ENCODE results near the gene RASAL2. TPM values are rescaled to one million over a fixed set of nuclear protein-coding genes. Genes with fewer than 3 reads are reported as not detected.
A peak's percentile ranks its signal among the peaks of the same experiment; 100 is the strongest.

The RASAL2 gene
- not detected for total RNA-seq

DNA sequence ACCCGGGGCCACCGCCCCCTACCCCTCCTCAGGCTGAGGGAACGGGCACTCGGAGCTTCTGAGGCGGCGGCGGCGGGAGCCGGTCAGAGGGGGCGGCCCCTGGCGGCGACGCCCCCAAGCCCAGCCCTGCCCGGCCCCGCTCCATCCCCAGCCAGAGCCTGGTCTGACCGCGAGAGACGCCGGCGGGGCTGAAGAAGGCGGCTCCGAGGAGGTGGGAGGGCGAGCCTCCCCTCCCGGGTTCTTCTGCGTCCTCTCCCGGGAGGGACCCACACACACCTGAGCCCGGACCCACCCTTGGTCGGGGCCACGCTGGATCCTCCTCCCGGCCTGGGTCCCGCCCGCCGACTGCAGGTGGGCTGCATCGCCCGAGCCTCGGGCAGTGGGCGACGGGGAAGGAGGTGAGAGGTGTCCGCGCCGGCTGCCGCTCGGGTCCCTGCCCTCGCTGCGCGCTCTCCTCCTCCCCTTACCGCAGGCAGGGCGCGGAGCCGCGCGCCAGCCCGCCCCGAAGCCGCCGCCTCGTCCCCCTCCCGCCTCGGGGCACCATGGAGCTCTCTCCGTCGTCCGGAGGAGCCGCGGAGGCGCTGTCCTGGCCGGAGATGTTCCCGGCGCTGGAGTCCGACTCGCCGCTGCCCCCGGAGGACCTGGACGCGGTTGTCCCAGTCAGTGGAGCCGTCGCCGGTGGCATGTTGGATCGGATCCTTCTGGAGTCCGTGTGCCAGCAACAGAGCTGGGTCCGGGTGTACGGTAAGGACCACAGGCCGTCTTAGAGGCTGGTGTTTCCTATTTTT, at the start of gene RASAL2:
Gene RASAL2 (plus strand): TSS at position 154 of the 788 bp plus-strand sequence. CDS start 389 bp downstream, at position 543.
- Mint-ChIP-seq H3K27ac (no peak within 1 kb of the TSS), H3K9me3 (peaks cover 4 to 5% of the 10 kb centered on the region in 2 donors), H3K36me3 (peaks cover 12 to 36% of the 10 kb centered on the region in 2 donors)
- ATAC-seq (peak; percentile 18 to 61), DNase-seq (ENCODE audit: low spot score in 2 of 2) (peak in 1 of 2 donors; percentile 4)

DNA sequence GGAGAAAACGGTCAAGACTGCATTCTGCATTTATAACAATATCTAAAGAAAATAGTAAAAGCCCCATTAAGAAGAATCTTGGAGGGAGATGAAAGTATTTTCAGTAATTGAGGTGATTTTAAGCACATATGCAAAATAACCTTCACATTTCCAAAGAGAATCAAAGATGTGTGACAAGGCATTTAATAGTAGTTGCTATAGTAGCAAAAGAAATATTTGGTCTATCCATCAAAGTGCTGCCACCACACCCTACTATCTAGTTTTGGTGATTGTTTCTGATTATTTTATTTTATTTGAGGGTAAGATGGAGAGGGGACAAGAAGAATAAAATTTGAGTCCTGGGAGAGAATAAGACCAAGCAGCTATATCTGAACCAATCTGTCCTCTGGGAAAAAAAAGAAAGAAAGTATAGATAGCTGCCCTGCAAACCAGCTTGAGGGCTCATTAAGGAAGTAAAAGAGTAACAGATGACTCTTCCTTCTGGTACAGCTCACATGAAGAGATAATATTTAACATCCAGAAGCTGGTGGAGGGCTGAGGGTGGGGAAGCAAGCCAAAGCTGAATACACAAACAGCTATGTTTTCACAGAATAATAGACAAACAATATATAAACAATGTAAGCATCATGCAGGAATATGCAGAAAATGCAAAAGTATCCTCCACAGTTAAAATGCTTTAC, 47.2 kb upstream of the RASAL2 start:
- DNase-seq (ENCODE audit: low spot score in 2 of 2) (no peak), ATAC-seq (no peak)
- Mint-ChIP-seq H3K9me3 (peaks cover under 1 to 4% of the 10 kb centered on the region in 2 donors), H3K36me3 (no peaks in the 10 kb centered on the region), H3K27ac (no peak overlapping the region)

DNA sequence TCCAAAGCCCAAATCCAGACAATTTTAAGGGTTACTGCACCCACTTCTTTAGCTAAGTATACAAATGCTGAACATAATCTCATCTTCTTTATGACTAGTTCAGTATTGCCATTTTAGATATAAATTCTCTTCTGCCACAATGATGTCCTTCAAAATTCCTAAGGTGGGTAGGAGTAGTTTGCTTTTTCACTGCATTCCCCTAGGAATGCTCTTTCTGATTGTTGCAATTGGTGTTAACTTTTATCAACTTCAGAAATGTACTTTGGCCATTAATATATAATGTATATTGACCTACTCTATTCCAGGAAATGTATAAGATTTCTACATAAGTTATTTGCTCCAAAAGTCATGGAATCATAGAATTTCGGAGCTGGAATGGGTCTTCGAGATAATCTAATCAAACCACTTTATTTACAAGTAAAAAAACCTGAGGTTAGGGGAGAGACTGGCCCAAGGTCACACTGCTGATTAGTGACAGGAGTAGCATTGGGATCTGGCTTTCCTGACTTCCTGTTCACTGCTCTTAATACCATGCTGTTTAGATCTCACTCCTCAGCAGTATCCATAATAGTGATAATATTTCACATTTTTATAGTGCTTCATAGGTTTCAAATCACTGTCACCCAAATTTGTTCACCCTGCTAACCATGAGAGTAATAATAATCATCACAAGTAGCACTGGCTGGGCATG, 46.4 kb upstream of the RASAL2 start:
- DNase-seq (ENCODE audit: low spot score in 2 of 2) (no peak), ATAC-seq (no peak)
- H3K27ac Mint-ChIP-seq: no peak overlapping the region
- peaks cover 0 to 4% of the 10 kb centered on the region in 2 donors for H3K9me3 Mint-ChIP-seq
- no peaks in the 10 kb centered on the region for H3K36me3 Mint-ChIP-seq

DNA sequence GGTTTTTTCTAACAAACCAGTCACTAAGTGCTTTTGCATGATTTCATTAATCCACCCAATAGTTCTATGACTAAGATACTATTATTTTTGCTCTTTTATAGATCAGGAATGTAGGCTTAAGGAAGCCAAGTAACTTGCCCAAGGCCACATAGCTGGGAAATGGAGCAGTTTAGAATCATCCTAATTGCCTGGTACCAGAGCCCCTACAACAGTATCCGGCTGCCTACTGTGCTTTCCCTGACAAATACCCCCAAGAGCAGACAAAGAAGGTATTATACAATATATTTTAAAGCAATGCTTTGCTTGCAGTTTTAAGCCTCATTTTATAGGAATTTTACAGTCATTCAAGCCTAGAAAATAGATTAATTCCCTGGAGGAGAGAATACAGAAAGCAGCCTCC, 45.5 kb upstream of the RASAL2 start:
- ATAC-seq: no peak
- Mint-ChIP-seq H3K27ac (no peak overlapping the region), H3K9me3 (peaks cover 0 to 4% of the 10 kb centered on the region in 2 donors), H3K36me3 (no peaks in the 10 kb centered on the region)
- DNase-seq (ENCODE audit: low spot score in 2 of 2): no peak

DNA sequence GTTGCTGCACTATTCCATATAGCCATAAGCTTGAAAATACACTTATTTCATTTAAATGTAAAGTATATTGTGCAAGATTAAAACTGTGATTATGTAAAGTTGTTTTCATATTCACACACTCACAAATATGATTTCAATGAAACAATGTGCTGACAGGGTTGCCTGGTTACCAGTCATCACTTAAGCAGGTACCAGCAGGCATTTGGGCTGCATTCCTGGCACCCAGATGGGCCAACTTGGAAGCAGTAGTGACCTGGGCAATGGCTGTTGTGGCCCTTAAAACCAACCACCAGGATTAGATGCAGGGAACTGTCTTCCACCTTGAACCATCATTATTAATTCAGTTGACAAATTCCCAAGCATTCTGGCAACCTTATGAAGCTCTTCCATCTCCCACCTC, 45.0 kb upstream of the RASAL2 start:
- Mint-ChIP-seq H3K9me3 (peaks cover 0 to 4% of the 10 kb centered on the region in 2 donors), H3K36me3 (no peaks in the 10 kb centered on the region), H3K27ac (no peak overlapping the region)
- no peak for DNase-seq (ENCODE audit: low spot score in 2 of 2)
- no peak for ATAC-seq

DNA sequence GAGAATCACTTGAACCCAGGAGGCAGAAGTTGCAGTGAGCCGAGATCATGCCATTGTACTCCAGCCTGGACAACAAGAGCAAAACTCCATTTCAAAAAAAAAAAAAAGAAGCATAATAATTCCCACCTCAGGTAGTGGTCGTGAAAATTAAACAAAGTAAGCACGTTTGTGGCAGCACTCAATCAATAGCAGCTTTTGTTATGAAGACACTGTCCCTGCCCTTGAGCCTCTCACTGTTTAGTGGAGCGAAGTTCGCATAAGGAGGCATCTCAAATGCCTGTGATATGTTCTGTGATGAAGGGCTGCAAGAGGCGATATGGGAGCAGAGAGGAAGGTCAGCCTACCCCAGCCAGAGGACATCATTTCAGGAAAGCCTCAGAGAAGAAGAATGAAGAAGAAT, 43.8 kb upstream of the RASAL2 start:
- DNase-seq (ENCODE audit: low spot score in 2 of 2) (no peak), ATAC-seq (no peak)
- Mint-ChIP-seq H3K27ac (no peak overlapping the region), H3K9me3 (peaks cover 5 to 9% of the 10 kb centered on the region in 2 donors), H3K36me3 (no peaks in the 10 kb centered on the region)

DNA sequence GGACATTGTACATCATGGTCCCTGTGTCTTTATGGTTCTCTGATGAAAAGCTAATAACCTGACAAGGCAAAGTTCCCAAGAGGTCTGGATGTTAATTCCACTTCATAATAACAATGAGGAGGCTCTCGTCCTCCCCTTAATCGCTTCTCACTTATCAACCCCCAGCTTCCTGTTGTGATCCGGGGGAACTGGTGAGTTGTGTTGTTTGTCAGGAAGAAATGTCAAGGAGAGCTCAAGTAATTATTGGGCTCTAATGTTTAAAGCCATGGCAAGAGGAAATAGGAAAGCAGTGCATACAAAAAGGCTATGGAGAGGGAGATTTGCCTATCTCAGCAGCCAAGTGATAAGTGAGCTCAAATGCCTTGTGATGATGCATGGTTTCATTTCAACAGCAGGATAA, 42.8 kb upstream of the RASAL2 start:
- DNase-seq (ENCODE audit: low spot score in 2 of 2) (no peak), ATAC-seq (no peak)
- Mint-ChIP-seq H3K36me3 (no peaks in the 10 kb centered on the region), H3K9me3 (peaks cover 5 to 9% of the 10 kb centered on the region in 2 donors), H3K27ac (no peak overlapping the region)

DNA sequence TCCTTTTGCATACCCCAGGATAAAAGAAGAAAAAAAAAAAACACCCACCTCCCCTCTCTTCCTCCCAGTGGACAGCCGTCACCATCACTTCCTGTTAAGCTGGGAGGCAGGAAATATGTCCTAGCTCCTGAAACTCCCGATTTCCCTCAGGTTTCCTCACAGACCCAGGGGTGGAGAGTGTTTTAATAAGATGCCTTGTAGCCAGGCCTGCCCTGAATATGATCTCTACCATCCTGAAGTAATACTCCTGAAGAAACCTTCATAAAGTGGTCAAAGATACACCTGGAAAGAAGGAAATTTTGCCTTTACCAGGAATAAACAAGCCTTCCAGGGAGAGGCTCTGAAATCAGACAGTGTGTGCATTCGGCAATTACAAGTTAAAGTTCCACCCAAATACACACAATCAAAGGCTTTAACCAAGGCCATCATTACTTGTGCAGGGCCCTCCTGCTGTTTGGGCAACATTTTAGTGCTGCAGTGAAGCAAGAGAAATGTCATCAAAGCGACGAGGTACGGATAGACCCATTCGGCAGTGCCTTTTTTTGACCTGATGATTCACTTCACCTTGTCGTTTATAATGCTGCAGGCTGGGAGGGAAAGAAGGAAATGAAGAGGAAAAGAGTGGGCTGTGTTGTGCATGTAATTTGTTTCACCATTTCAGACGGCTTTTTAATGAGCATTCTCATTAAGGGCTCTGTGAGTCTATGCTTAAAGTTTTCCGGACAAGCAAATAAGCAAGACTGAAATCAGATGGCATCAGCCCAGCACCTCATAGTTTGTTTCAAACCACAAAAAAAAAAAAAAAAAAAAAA, 41.0 kb upstream of the RASAL2 start:
- ATAC-seq (no peak), DNase-seq (ENCODE audit: low spot score in 2 of 2) (no peak)
- Mint-ChIP-seq H3K9me3 (peaks cover 5 to 9% of the 10 kb centered on the region in 2 donors), H3K36me3 (no peaks in the 10 kb centered on the region), H3K27ac (no peak overlapping the region)

DNA sequence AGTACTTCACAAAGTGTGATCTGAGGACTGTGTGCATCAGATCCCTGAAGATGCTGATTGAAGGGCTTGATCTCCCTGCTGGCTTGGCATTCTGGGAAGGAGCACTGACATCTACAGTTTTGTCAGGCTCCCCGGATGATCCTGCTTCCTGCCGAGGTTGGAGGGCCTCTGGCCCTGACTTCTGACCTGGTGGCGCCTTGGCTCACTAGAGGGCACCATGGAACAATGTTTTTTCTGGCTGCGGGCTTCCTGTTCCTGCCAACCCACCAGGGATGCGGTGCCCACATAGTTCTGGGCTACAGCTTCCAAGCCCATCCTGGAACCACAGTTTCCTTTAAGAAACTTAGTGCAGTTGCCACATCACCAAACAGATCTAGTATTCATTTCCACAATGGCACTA, 38.8 kb upstream of the RASAL2 start:
- Mint-ChIP-seq H3K9me3 (peaks cover 12 to 13% of the 10 kb centered on the region in 2 donors), H3K36me3 (no peaks in the 10 kb centered on the region), H3K27ac (no peak overlapping the region)
- no peak for ATAC-seq
- no peak for DNase-seq (ENCODE audit: low spot score in 2 of 2)

DNA sequence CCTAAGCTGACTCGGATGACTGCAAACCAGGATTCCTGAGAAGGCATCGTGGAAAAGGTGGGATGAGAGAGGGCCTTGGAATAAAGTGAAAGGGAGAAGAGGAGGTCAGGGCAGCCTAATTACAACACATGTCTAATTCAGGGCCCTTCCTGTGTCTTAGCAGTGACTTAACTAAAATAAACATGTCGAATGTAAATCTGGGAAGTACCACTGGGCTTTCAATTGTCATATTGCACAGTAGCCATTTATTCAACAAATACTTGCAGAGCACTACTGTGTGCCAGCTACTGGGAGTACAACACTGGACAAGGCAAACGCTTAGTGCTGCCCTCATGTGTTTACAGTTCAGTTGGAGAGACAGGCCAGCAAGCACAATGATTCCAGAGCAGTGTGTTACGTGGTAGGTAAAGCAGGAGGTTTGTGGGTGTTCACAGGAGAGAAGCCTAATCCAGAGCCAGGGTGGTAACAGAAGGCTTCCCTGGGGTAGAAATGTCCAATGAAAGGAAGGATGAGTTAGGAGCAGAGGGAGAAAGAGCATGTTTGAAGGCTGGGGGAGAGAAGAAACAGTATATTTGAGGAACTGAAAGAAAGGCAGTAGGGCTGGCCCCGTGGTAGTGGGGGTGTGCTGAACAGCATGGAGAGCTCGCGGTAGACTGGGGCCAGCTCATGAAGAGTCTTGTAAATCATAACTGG, 38.0 kb upstream of the RASAL2 start:
- H3K36me3 Mint-ChIP-seq: no peaks in the 10 kb centered on the region
- ATAC-seq: no peak
- H3K27ac Mint-ChIP-seq: no peak overlapping the region
- peaks cover 9 to 12% of the 10 kb centered on the region in 2 donors for H3K9me3 Mint-ChIP-seq
- no peak for DNase-seq (ENCODE audit: low spot score in 2 of 2)

DNA sequence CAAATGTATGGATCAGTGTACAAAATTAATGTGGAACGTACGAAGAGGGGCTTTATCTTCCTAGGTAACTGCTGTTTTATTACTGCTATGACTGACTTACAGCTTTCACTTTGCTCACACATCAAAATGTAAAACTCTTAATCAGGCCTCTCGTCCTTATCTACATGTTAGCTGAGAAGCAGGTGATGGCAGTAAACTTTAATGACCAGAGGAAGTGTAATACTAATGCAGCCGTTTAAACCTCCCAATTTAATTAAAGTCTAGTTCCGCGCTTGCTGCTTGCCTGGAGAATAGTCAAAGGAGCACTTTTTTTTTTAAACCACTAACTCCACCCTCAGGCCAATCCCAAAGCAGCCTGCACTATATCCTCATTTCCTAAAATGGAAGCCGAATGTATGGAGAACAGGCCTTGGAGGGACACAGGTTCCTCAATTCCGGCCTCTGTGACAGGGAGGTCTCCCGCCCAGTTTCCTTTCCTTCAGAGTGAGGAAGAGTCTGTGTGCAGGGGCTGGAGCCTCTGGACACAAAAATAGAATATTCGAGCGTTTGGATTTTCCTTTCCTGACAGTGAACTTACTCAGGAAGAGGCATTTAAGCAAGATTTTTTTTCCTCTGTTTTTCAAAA, 36.7 kb upstream of the RASAL2 start:
- Mint-ChIP-seq H3K9me3 (peaks cover 9 to 12% of the 10 kb centered on the region in 2 donors), H3K27ac (no peak overlapping the region), H3K36me3 (no peaks in the 10 kb centered on the region)
- ATAC-seq (no peak), DNase-seq (ENCODE audit: low spot score in 2 of 2) (no peak)

DNA sequence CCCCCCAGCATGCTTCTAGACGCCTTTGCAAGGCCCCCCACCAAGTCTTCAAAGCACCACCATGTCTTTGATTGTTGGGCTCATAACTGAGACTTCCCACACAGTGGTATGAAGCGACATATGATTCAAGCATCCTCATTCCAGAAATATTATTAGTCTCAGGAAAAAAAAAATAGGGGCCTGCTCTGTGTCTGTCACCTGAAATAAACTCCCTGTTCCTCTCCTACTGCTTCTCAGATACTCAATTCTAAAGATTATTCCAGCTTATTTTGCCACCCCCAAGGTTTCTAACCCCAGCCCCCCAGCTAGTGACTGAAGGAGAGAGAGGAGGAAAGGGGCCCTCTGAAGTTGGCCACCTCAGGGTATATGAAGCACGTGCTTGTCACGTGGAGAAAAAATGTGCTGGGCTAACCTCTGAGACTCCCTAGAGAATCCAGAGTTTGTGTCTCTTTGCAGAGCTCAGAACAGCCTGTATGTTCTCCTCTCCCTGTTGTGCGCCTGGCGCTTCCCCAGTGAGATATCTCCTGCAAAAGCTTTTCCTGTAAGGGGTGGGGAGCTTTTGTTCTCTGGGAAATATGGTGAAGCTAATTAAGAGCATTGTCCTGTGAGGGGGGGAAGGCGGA, 35.9 kb upstream of the RASAL2 start:
- Mint-ChIP-seq H3K27ac (no peak overlapping the region), H3K9me3 (peaks cover 9 to 12% of the 10 kb centered on the region in 2 donors), H3K36me3 (no peaks in the 10 kb centered on the region)
- ATAC-seq (no peak), DNase-seq (ENCODE audit: low spot score in 2 of 2) (no peak)

DNA sequence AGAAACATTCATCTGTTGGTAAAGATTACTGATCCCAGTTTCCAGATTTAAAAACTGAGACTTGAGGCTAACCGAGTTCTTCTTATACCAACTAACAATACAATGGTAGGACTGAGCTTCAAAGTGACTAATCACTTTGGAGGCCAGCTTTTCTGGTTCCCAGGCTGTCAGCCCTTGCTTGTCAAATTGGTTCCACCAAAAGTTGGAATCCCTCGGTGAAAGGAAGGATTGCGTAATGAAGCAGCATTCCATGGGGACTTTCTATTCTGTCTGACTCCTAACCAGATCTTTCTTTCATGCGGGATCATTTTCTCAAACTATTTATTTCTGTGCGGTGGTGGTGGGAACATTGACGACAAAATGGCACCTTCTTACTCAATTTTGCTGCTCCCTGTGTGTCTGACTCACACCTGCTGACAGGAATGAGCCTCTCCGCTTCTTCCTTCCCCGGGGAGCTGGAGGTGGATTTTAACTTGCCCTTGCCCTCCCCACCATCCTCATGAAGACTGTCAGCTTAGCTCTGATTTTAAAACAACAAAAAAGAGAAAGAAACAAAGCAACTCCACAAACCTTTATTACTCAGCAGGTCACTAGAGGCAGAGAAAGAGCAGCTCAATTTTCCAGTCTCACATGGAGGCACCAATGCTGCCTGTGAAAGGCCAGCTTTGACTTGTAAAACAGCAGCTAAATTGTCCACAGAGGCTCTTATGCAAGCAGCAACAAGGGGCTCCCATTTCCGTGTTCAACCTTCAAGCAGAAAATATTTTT, 32.9 kb upstream of the RASAL2 start:
- Mint-ChIP-seq H3K9me3 (peaks cover 5 to 19% of the 10 kb centered on the region in 2 donors), H3K36me3 (no peaks in the 10 kb centered on the region), H3K27ac (no peak overlapping the region)
- no peak for ATAC-seq
- DNase-seq (ENCODE audit: low spot score in 2 of 2): no peak

DNA sequence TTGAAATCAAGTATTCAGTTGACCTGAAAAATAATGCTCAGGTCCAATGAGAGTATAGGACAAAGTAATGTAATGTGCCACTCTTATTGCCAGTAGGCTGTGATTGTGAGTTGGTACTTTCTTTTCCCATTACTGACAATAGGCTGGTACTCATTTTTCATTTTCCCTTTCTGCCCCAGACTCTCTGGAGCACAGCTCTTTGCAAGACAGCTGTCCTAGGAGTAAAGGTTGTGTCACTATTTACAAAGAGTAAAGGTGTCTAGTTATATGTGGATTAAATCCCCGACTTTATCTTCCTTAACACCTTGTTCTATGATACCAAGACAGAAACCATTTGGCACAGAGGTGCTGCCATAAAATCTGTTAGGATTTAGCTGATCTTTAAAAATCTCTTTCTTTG, 32.3 kb upstream of the RASAL2 start:
- no peak overlapping the region for H3K27ac Mint-ChIP-seq
- H3K36me3 Mint-ChIP-seq: no peaks in the 10 kb centered on the region
- peaks cover 8 to 20% of the 10 kb centered on the region in 2 donors for H3K9me3 Mint-ChIP-seq
- ATAC-seq (no peak), DNase-seq (ENCODE audit: low spot score in 2 of 2) (no peak)

Data from activated naive CD4-positive, alpha-beta T cell treated with anti-CD3 and anti-CD28 coated beads, Interleukin-2, amount 50 U/mL, for 72 hours (primary cell).